Smooth muscle cell (in vitro differentiated cells): ENCODE measurements around the gene H2BK1. TPM values are rescaled to one million over a fixed set of nuclear protein-coding genes. Genes with fewer than 3 reads are reported as not detected.

Experiments used
- DNase-seq: peaks from one replicate; lab custom pipeline; 2025; ENCODE audit not compliant: unreplicated experiment; lab: John Stamatoyannopoulos, UW
- H2AFZ ChIP-seq: fragments of 200-600 bp; sonication (generic); 2 replicates; pipeline ENCODE4 v1.6.0; 2016; ENCODE audit warnings: antibody characterized with exemption, low read depth, mild to moderate bottlenecking
- H3F3A ChIP-seq: fragments of 200-600 bp; sonication (generic); 2 replicates; pipeline ENCODE4 v1.6.0; 2017; ENCODE audit warnings: antibody characterized with exemption, low read depth
- H3K27ac ChIP-seq: fragments of 200-600 bp; sonication (generic); 2 replicates; pipeline ENCODE4 v1.5.1; 2016; ENCODE audit warnings: low read depth, mild to moderate bottlenecking
- H3K27me3 ChIP-seq: fragments of 200-600 bp; sonication (generic); 2 replicates; pipeline ENCODE4 v1.6.1; 2016; ENCODE audit warnings: low read depth, mild to moderate bottlenecking
- H3K36me3 ChIP-seq: fragments of 200-600 bp; sonication (generic); 2 replicates; pipeline ENCODE4 v1.5.1; 2016; ENCODE audit warnings: low read depth
- H3K4me1 ChIP-seq: fragments of 200-600 bp; sonication (generic); 2 replicates; pipeline ENCODE4 v1.5.1; 2016; ENCODE audit warnings: low read depth
- H3K4me2 ChIP-seq: fragments of 200-600 bp; sonication (generic); 2 replicates; pipeline ENCODE4 v1.6.0; 2016; ENCODE audit warnings: mild to moderate bottlenecking
- H3K4me3 ChIP-seq: fragments of 200-600 bp; sonication (generic); 2 replicates; pipeline ENCODE4 v1.5.1; 2016; ENCODE audit warnings: mild to moderate bottlenecking
- H3K79me2 ChIP-seq: fragments of 200-600 bp; sonication (generic); 2 replicates; pipeline ENCODE4 v1.6.0; 2016; ENCODE audit warnings: low read depth, mild to moderate bottlenecking
- H3K9ac ChIP-seq: fragments of 200-600 bp; sonication (generic); 2 replicates; pipeline ENCODE4 v1.6.0; 2016; ENCODE audit warnings: low read depth
- H3K9me3 ChIP-seq: fragments of 200-600 bp; sonication (generic); replicated peaks from 2 replicates; pipeline ENCODE4 v1.5.1; 2016; ENCODE audit warnings: low read depth
- H4K20me1 ChIP-seq: fragments of 200-600 bp; sonication (generic); 2 replicates; pipeline ENCODE4 v1.6.0; 2016; ENCODE audit warnings: low read depth
- WGBS: methylation state at CpG from one replicate; pipeline ENCODE4 v1.1.7; 2016; ENCODE audit warnings: low lambda C conversion rate; 5-methylcytosine and 5-hydroxymethylcytosine counted together
- polyA plus RNA-seq: library from polyadenylated mRNA; unstranded; fragments of >200 nt; fragmentation: Nextera tagmentation; extraction: Ambion mirVana; gene quantifications from 2 replicates; pipeline ENCODE4 v1.2.1, GENCODE V29; 2016
- total RNA-seq: library from RNA; depleted of rRNA; stranded (reverse); fragments of >200 nt; gene quantifications from 2 replicates; pipeline ENCODE4 v1.2.3, GENCODE V29; 2014
- TF ChIP-seq, protein P1 (sequence below): fragments of 200-600 bp; sonication (generic); IDR thresholded peaks from 2 replicates; pipeline ENCODE4 v1.5.1; 2017; ENCODE audit warnings: borderline replicate concordance, mild to moderate bottlenecking, antibody characterized with exemption; ENCODE audit not compliant: insufficient read depth, poor library complexity, severe bottlenecking

H2BK1 gene
- total and polyA plus RNA-seq, 2 experiments from 2014 or later = not detected

DNA sequence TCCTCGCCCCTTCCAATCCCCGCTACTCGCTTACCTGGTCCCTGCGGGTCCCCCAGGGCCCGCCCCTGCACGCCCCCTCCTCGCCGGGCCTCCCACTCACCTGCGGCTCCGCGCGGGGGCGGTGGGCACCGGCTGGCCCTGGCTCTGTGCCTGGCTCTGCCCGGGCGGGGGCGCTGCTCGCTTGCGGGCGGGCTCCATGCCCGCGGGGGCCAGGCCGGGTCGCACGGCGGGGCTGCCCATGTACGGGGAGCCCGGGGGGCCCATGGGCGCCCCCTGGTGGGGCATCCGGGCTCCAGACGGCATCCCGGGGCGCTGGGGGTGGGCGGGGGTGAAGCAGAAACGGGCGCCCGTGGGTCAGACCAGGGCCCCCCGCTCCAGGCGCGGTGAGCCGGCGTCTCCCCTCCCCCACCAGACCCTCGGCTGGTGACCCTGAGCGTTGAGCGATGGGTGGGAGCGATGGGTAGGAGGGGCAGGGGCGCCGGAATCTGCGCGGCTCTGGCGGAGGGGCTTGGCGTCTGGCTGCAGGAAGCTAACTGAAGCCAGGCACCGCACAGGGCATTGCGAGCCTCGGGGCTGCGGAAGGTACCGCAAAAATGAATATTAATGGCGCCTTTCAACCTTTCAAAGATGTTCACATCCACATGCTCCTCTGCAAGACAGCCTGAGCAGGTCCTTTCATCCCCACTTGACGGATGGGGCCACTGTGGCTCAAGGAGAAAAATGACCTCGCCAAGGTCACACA lies 35.2 kb upstream of the H2BK1 start:
- Histone ChIP-seq H2AFZ (no peak overlapping the region), H3K27ac (no peak overlapping the region), H3K79me2 (peaks cover 28% of the 10 kb centered on the region), H3K36me3 (no peaks in the 10 kb centered on the region), H3K4me1 (peaks cover 30% of the 10 kb centered on the region), H3K4me3 (peak overlapping the region; percentile 52), H3K4me2 (peak overlapping the region; percentile 99), H4K20me1 (peaks cover 68% of the 10 kb centered on the region), H3F3A (no peaks in the 10 kb centered on the region), H3K27me3 (no peaks in the 10 kb centered on the region), H3K9me3 (no peaks in the 10 kb centered on the region), H3K9ac (no peak overlapping the region)
- DNase-seq = no peak
- 6% methylated on average over 34 of the region's 60 CpGs for WGBS
- TF ChIP-seq, protein P1, sequence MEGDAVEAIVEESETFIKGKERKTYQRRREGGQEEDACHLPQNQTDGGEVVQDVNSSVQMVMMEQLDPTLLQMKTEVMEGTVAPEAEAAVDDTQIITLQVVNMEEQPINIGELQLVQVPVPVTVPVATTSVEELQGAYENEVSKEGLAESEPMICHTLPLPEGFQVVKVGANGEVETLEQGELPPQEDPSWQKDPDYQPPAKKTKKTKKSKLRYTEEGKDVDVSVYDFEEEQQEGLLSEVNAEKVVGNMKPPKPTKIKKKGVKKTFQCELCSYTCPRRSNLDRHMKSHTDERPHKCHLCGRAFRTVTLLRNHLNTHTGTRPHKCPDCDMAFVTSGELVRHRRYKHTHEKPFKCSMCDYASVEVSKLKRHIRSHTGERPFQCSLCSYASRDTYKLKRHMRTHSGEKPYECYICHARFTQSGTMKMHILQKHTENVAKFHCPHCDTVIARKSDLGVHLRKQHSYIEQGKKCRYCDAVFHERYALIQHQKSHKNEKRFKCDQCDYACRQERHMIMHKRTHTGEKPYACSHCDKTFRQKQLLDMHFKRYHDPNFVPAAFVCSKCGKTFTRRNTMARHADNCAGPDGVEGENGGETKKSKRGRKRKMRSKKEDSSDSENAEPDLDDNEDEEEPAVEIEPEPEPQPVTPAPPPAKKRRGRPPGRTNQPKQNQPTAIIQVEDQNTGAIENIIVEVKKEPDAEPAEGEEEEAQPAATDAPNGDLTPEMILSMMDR = peak; percentile 80

DNA sequence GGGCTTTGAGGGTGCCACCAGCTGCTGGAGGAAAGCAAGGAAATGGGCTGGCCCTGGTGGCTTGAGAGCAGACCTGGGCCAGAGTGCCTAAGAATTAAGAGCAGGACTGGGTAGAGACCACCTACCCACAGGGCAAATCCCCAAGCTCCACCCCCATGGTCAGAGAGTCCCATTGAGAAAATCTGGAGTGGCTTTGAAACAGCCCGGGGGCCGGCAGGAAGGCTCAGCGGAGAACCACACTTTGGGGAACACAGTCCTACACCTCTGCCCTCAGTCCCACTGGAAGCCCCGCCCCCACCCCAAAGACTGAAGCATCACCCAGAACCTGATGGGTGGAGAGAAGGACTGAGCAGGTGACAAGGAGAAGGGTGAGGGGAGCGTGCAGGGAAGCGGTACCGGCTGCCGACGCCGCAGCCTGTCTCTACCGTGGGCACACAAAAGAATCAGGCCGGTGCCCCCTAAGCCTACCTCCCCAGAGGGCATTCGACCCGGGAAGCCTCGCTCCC lies 34.6 kb upstream of the H2BK1 start:
- H3K4me3 ChIP-seq = peak overlapping the region; percentile 52
- H3K9me3 ChIP-seq = no peaks in the 10 kb centered on the region
- peak overlapping the region; percentile 1 for H3K27ac ChIP-seq
- no peak for DNase-seq
- WGBS = 14% methylated on average over 15 of the region's 15 CpGs
- no peaks in the 10 kb centered on the region for H3F3A ChIP-seq
- TF ChIP-seq, protein P1 = no peak
- no peak overlapping the region for H2AFZ ChIP-seq
- H3K36me3 ChIP-seq = no peaks in the 10 kb centered on the region
- peaks cover 25% of the 10 kb centered on the region for H3K4me1 ChIP-seq
- H3K27me3 ChIP-seq = no peaks in the 10 kb centered on the region
- no peak overlapping the region for H3K9ac ChIP-seq
- H4K20me1 ChIP-seq = peaks cover 75% of the 10 kb centered on the region
- peaks cover 28% of the 10 kb centered on the region for H3K79me2 ChIP-seq
- H3K4me2 ChIP-seq = peak overlapping the region; percentile 99

DNA sequence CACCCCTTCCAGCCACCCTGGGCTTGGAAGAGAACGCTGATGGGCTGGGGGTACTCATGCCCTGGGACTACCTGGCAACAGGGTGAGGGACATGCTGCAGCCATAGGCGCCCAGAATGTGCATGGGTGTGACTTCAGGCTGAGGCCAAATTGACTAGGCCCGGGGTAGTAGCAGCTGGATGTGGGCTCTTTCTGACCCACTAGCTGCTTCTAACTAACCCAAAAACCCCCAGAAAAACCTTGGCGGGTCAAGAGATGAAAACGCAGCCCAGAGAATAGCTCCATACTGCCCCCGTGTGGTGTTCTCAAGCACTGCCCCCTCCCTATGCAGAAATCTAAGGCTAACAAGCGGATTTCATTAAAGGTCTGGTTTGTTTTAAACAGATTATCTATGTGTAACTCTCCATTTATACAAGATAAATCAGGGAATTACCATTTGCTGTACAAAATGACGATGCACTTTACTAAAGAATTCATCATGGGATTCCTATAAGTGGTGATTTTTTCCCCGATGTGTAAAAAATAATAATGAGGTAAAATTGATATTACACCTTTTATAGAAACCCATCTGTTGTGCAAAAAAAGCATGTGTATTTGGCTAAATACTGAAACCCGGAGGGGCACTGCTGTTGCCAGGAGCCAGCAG lies 34.0 kb upstream of the H2BK1 start:
- H4K20me1 ChIP-seq = peaks cover 81% of the 10 kb centered on the region
- H3K27me3 ChIP-seq = no peaks in the 10 kb centered on the region
- peak overlapping the region; percentile 52 for H3K4me3 ChIP-seq
- no peaks in the 10 kb centered on the region for H3K36me3 ChIP-seq
- H3K27ac ChIP-seq = peak overlapping the region; percentile 1
- H2AFZ ChIP-seq = no peak overlapping the region
- peak overlapping the region; percentile 99 for H3K4me2 ChIP-seq
- H3K9ac ChIP-seq = no peak overlapping the region
- peaks cover 19% of the 10 kb centered on the region for H3K4me1 ChIP-seq
- 43% methylated on average over 10 of the region's 10 CpGs for whole genome bisulfite sequencing
- peaks cover 31% of the 10 kb centered on the region for H3K79me2 ChIP-seq
- TF ChIP-seq, protein P1 = peak; percentile 92
- no peaks in the 10 kb centered on the region for H3K9me3 ChIP-seq
- no peak for DNase-seq
- no peaks in the 10 kb centered on the region for H3F3A ChIP-seq
